K562 (cell line): ENCODE data around the gene ZNHIT2. TPM values are rescaled to one million over a fixed set of nuclear protein-coding genes. Genes with fewer than 3 reads are reported as not detected.

ENCODE experiments used
- ATAC-seq: fragments of 200-7000 bp; cut with Tn5 transposase; 3 replicates; pipeline ENCODE4 v1.9.1; 2020; ENCODE audit warnings: moderate library complexity
- BruUV-seq: library from RNA; stranded (reverse); fragments of 400-500 nt; replicated peaks from 2 replicates; lab custom pipeline; 2021; lab: Mats Ljungman, UMichigan
- CTCF ChIA-PET: fragments of 300-600 bp; formaldehyde crosslinking; extraction: SDS; loops from one replicate; lab custom pipeline; 2021; ENCODE audit warnings: low intra/inter-chr PET ratio; lab: Yijun Ruan, JAX
- POLR2A ChIA-PET: fragments of 300-600, 350-650 bp; sonication (Branson Sonifier 250); formaldehyde crosslinking; extraction: SDS; loops from one replicate; lab custom pipeline; 2021; ENCODE audit warnings: antibody characterized with exemption, inconsistent platforms; lab: Yijun Ruan, JAX
- DNase-seq, 4 experiments: peaks; one replicate each; pipeline versions ENCODE4 v3.0.0 to v3.0.0-alpha.2; 2011 to 2018; ENCODE audit warnings: low spot score in 3 of 4, mixed read lengths in 3 of 4; ENCODE audit errors: extremely low read depth in 1 of 4
- FAIRE-seq: peaks from 2 replicates; lab custom pipeline; 2011; peaks lifted over from hg19 to GRCh38; lab: Jason Lieb, UNC
- H2AFZ ChIP-seq: 2 replicates; pipeline ENCODE4 v1.6.0; 2011; ENCODE audit warnings: low read depth, low read length, control low read depth, inconsistent platforms
- H3K27ac ChIP-seq: fragments of 200-600 bp; 3 replicates; pipeline ENCODE4 v1.8.0; 2011; ENCODE audit warnings: low read depth, mild to moderate bottlenecking, control low read depth, inconsistent platforms, low read length, moderate library complexity, mixed read lengths; ENCODE audit errors: extremely low read depth
- H3K27me3 ChIP-seq, 2 experiments: fragments of 300-600 bp in 1 of 2; 2 replicates in 1 of 2; 3 replicates in 1 of 2; pipeline versions ENCODE4 v1.6.0 to v1.8.0; 2011; ENCODE audit warnings: inconsistent platforms in 2 of 2, low read length in 2 of 2, mild to moderate bottlenecking in 1 of 2, mixed read lengths in 1 of 2, moderate library complexity in 1 of 2; ENCODE audit not compliant: control insufficient read depth in 2 of 2, insufficient read depth in 2 of 2
- H3K36me3 ChIP-seq: fragments of 300-600 bp; 3 replicates; pipeline ENCODE4 v1.8.0; 2011; ENCODE audit warnings: mild to moderate bottlenecking, low read length, inconsistent platforms; ENCODE audit not compliant: control insufficient read depth, insufficient read depth
- H3K4me1 ChIP-seq, 2 experiments: fragments of 200-600 bp in 1 of 2; replicated peaks in 1 of 2; 2 replicates in 1 of 2; 3 replicates in 1 of 2; pipeline versions ENCODE4 v1.5.1 to v1.8.0; 2011; ENCODE audit warnings: inconsistent platforms in 2 of 2, low read length in 2 of 2, mild to moderate bottlenecking in 1 of 2, mixed read lengths in 1 of 2, moderate library complexity in 1 of 2; ENCODE audit not compliant: control insufficient read depth in 2 of 2, insufficient read depth in 2 of 2
- H3K4me2 ChIP-seq: 2 replicates; pipeline ENCODE4 v1.6.1; 2011; ENCODE audit warnings: low read length, control low read depth, inconsistent platforms, mixed read lengths; ENCODE audit not compliant: insufficient read depth
- H3K4me3 ChIP-seq: fragments of 200-600 bp; sonication (generic), shearing (Covaris generic); 2 replicates; pipeline ENCODE4 v1.5.1; 2016; ENCODE audit warnings: control low read depth, inconsistent platforms
- H3K79me2 ChIP-seq: fragments of 200-600 bp; 3 replicates; pipeline ENCODE4 v1.8.0; 2011; ENCODE audit warnings: low read length, inconsistent platforms; ENCODE audit not compliant: control insufficient read depth, insufficient read depth
- H3K9ac ChIP-seq, 2 experiments: 2 replicates each; pipeline versions ENCODE4 v1.6.0 to v1.6.1; 2011; ENCODE audit warnings: low read depth in 2 of 2, low read length in 2 of 2, control low read depth in 1 of 2, inconsistent platforms in 1 of 2, mild to moderate bottlenecking in 1 of 2, mixed read lengths in 1 of 2; ENCODE audit not compliant: insufficient read depth in 1 of 2
- H3K9me1 ChIP-seq: one replicate; pipeline ENCODE4 v1.6.0; 2011; ENCODE audit warnings: inconsistent platforms, mild to moderate bottlenecking, low read length, moderate library complexity; ENCODE audit not compliant: control insufficient read depth, insufficient read depth
- H3K9me3 ChIP-seq: replicated peaks from 2 replicates; pipeline ENCODE4 v1.5.1; 2011; ENCODE audit warnings: low read depth, low read length, inconsistent platforms; ENCODE audit not compliant: control insufficient read depth, insufficient read depth
- H4K20me1 ChIP-seq: replicated peaks from 2 replicates; pipeline ENCODE4 v1.6.1; 2011; ENCODE audit warnings: low read length, inconsistent platforms, mixed read lengths; ENCODE audit not compliant: control insufficient read depth, insufficient read depth
- ARID3A ChIP-seq: IDR thresholded peaks from 2 replicates; pipeline ENCODE4 v1.6.1; 2012; ENCODE audit warnings: low read depth, low read length, improper control_type of control experiment, borderline replicate concordance
- ELK1 ChIP-seq: sonication (generic); formaldehyde crosslinking; IDR thresholded peaks from 2 replicates; pipeline ENCODE4 v1.8.1; 2022; ENCODE audit warnings: missing genetic modification reagents
- ELK3 ChIP-seq: fragments of 450-650 bp; formaldehyde crosslinking; IDR thresholded peaks from 2 replicates; pipeline ENCODE4 v1.4.0; 2020; ENCODE audit warnings: mild to moderate bottlenecking
- GMEB1 ChIP-seq: fragments of 250-450 bp; sonication (Bioruptor Pico); IDR thresholded peaks from 2 replicates; pipeline ENCODE4 v1.4.0; 2020; ENCODE audit warnings: mild to moderate bottlenecking
- POLR2A ChIP-seq: fragments of 450-650 bp; conservative IDR thresholded peaks from 2 replicates; pipeline ENCODE4 v1.6.1; 2016
- POLR2AphosphoS5 ChIP-seq: IDR thresholded peaks from 2 replicates; pipeline ENCODE4 v1.6.1; 2011; ENCODE audit warnings: mild to moderate bottlenecking, low read depth, low read length, moderate library complexity; ENCODE audit not compliant: control insufficient read depth, insufficient read depth
- POLR2B ChIP-seq: fragments of 450-650 bp; IDR thresholded peaks from 2 replicates; pipeline ENCODE4 v1.6.1; 2018; ENCODE audit warnings: low read depth; ENCODE audit not compliant: partially characterized antibody
- SETDB1 ChIP-seq: IDR thresholded peaks from one replicate; pipeline ENCODE4 v1.6.1; 2012; ENCODE audit warnings: low read length, control low read depth, inconsistent platforms
- SMARCA4 ChIP-seq: fragments of 450-650 bp; IDR thresholded peaks from 2 replicates; pipeline ENCODE4 v1.6.1; 2016
- SREBF2 ChIP-seq: sonication (generic); formaldehyde crosslinking; IDR thresholded peaks from 2 replicates; pipeline ENCODE4 v1.4.0; 2020; ENCODE audit warnings: mild to moderate bottlenecking, missing genetic modification reagents
- SRF ChIP-seq, 2 experiments: fragments of 250-450, 450-650 bp in 1 of 2; sonication (Bioruptor Pico) in 1 of 2; sonication (generic) in 1 of 2; formaldehyde crosslinking; IDR thresholded peaks; 2 replicates each; pipeline versions ENCODE4 v1.5.0 to v1.5.1; 2020 to 2022; ENCODE audit warnings: mild to moderate bottlenecking in 1 of 2, missing genetic modification reagents in 1 of 2
- SUPT5H ChIP-seq: fragments of 450-650 bp; IDR thresholded peaks from 2 replicates; pipeline ENCODE4 v1.6.1; 2016
- ZFP30 ChIP-seq: fragments of 250-450 bp; sonication (Bioruptor Pico); IDR thresholded peaks from 2 replicates; pipeline ENCODE4 v1.8.0; 2022; ENCODE audit warnings: moderate library complexity, mild to moderate bottlenecking, inconsistent platforms, borderline replicate concordance
- ZNF124 ChIP-seq: sonication (generic); formaldehyde crosslinking; IDR thresholded peaks from 2 replicates; pipeline ENCODE4 v1.8.1; 2022; ENCODE audit warnings: missing genetic modification reagents
- ZNF551 ChIP-seq: fragments of 250-450 bp; sonication (Bioruptor Pico); IDR thresholded peaks from 2 replicates; pipeline ENCODE4 v1.5.0; 2021; ENCODE audit warnings: mild to moderate bottlenecking, moderate library complexity
- WGBS: fragments of 100-300 bp; shearing (Covaris generic); methylation state at CpG from one replicate; pipeline ENCODE4 v1.1.6; 2016; ENCODE audit warnings: low coverage, mixed read lengths; ENCODE audit not compliant: insufficient coverage; ENCODE audit errors: missing lambda C conversion rate; 5-methylcytosine and 5-hydroxymethylcytosine counted together
- in situ Hi-C: fragments of 300-500 bp; cut with MboI; formaldehyde crosslinking; loops from 4 replicates; pipeline ENCODE4 v1.15.0; 2018; ENCODE audit warnings: inconsistent platforms, mixed read lengths
- intact Hi-C: fragments of 100-400 bp; cut with micrococcal nuclease; formaldehyde crosslinking; loops from 2 replicates; pipeline ENCODE4 v1.14.2; 2022
- polyA plus RNA-seq, 8 experiments: library from polyadenylated mRNA; depleted of rRNA in 4 of 8; stranded (reverse) in 5 of 8; unstranded in 3 of 8; fragments of >200 nt; fragmentation: Nextera tagmentation in 2 of 8; fragmentation: Illumina TruSeq in 1 of 8; extraction: Ambion mirVana in 2 of 8; extraction: Trizol in 1 of 8; gene quantifications; 2 replicates each; pipeline versions ENCODE4 v1.2.1 to v1.2.3, GENCODE V29; 2011 to 2014; ENCODE audit warnings: inconsistent platforms in 1 of 8, missing spikeins in 1 of 8
- total RNA-seq, 7 experiments: library from RNA; depleted of rRNA in 6 of 7; stranded (reverse); fragments of >200 nt in 6 of 7; fragmentation: Illumina TruSeq in 2 of 7; extraction: Trizol in 2 of 7; gene quantifications; 2 replicates each; pipeline versions ENCODE4 v1.2.1 to v1.2.3, GENCODE V29; 2011 to 2021; ENCODE audit warnings: low replicate concordance in 1 of 7

Gene ZNHIT2
- total and polyA plus RNA-seq, 9 of the 15 experiments (the other 6 are each of a cell fraction or from before 2014, with no cell fraction given) = 0.08 to 39.0 (median 2.5) TPM

- H3K9me1 ChIP-seq = no peaks in the 10 kb centered on the region
- H3K9ac ChIP-seq = 0 out of 4 replicates have a peak overlapping the region, but pooled peaks of 1 of the 2 experiments have one; percentile 21
- no peak overlapping the region for H3K4me2 ChIP-seq
- in situ Hi-C loops = no loop called here
- H2AFZ ChIP-seq = no peak overlapping the region
- BruUV-seq = no TSS peak
- peaks cover 85% of the 10 kb centered on the region for H3K36me3 ChIP-seq
- intact Hi-C loops = no loop called here
- ChIA-PET CTCF (no interaction called here), POLR2A (interaction anchor here (0.6 to 4.2 kb wide), 8 partner anchors 9 to 372 kb away, joined by 3 to 20 read pairs (median 4); partner anchors contain the start of genes MALAT1, SPDYC and TM7SF2)
- H4K20me1 ChIP-seq = peaks cover 7% of the 10 kb centered on the region; the same call in 1 of the 2 replicates
- FAIRE-seq (no peak), DNase-seq (peak in 1 of 4 experiments; percentile 18), ATAC-seq (peak; percentile 26)
- no peaks in the 10 kb centered on the region for H3K9me3 ChIP-seq
- H3K27me3 ChIP-seq = no peaks in the 10 kb centered on the region
- H3K4me3 ChIP-seq = no peak overlapping the region
- 84% methylated on average over 8 of the region's 12 CpGs for WGBS
- peaks cover 4 to 27% of the 10 kb centered on the region in 2 experiments; a peak in 4 of 5 replicates for H3K4me1 ChIP-seq
- no peak overlapping the region for H3K27ac ChIP-seq
- H3K79me2 ChIP-seq = peaks cover 42% of the 10 kb centered on the region
- TF ChIP-seq ELK1 (no peak), ZNF124 (CRISPR knock-in tag) (no peak), GMEB1 (CRISPR knock-in tag) (no peak), SUPT5H (peak; percentile 28; the same call in 1 of the 2 replicates), ZNF551 (CRISPR knock-in tag) (no peak), POLR2AphosphoS5 (peak; percentile 43; the same call in 1 of the 2 replicates), SRF (CRISPR knock-in tag; IDR thresholded peaks at IDR 0.05) (no peak), SMARCA4 (no peak), ARID3A (no peak), POLR2A (peak; percentile 59), SREBF2 (no peak), ZFP30 (CRISPR knock-in tag) (no peak), POLR2B (peak; percentile 23), ELK3 (CRISPR knock-in tag) (no peak), SETDB1 (no peak)
These were observed 10.1 kb upstream of the ZNHIT2 start for GRCh38 chr11:65127473-65128181.
